GM18507 (cell line): Measurements from ENCODE around the gene CFAP210.

Experiments used
- DNase-seq: peaks from one replicate; pipeline ENCODE4 v3.0.0; 2011; ENCODE audit warnings: low read depth; ENCODE audit not compliant: insufficient read length; ENCODE audit errors: extremely low spot score
- FAIRE-seq: peaks from 2 replicates; lab custom pipeline; 2011; peaks lifted over from hg19 to GRCh38; lab: Jason Lieb, UNC

CFAP210 gene

GRCh38 chr2:169694113-169694893 lies at the start of gene CFAP210, which contains the start of gene PHOSPHO2:
CFAP210 (minus strand) TSS chr2:169694405; CDS start chr2:169694327, 78 bp downstream.
PHOSPHO2 (plus strand) TSS chr2:169694469; CDS start chr2:169700972, 6,503 bp downstream.
- FAIRE-seq (peak; percentile 95), DNase-seq (peak; percentile 92)

DNA sequence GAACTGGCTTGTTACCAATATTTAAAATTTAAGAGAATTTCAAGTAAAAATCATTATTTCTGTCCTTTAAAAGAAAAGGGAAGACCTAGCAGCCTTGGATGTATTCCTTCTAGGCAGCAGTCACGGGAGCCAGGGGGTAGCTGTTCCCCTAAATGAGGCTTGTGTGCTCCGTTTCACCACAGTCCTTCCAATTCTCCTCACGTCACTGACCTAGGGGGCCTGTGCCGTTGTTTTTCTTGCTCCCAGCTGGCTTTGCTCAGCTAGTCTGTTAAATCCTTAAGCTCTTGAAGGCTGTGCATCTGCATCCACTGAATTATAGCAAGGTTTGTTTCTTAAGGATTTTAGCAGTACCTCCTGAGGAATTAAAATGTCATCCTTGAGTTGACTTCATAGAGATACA lies 49.3 kb upstream of the CFAP210 start:
- no peak for FAIRE-seq
- no peak for DNase-seq

DNA sequence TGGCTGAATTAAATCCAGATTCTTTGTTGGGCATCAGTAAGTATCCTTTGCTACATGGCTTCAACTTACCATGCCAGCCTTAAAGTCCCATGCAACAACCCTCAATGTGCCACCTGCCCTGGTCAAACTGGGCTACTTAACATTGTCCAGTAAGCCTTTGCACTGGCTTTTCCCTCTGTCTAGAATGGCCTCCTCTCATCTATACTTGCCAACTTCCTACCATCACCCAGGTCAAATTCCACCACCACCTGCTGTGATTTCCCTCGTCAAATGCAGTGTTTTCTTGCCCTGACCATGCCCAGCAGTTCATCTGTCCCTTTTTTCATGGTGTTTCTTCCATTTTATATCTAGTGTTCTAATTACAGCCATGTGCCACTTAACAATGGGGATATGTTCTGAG lies 45.1 kb upstream of the CFAP210 start:
- DNase-seq: no peak
- FAIRE-seq: no peak

DNA sequence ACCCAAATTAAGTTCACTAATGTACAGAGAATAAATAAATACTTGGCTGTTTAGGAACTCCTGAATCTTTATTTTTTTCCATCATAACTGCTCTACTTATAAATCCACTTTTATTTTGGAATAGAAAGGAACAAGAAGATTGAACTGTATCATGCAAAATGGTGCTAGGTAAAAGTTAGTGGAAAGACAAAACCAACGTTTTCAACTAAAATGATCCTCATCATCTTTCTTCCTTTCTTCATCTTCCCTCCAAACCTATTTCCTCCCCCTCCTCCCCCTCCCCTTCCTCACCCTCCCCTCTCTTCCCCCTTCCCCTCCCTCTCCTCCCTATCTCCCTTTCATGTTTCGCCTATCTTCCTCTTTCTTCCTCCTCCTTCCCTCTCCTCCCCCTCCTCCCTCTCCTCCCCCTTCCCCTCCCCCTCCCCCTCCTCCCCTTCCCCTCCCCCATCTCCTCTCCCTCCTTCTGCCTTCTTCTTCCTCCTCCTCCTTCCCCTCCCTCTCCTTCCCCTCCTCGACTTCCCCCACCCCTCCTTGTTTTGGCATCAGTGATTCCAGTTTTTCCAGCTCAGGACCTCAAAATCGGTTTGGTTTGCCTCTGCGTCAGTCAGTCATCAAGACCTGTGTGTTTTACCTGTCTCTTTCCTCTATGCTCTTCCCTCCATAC lies 44.5 kb upstream of the CFAP210 start:
- FAIRE-seq (no peak), DNase-seq (no peak)

GRCh38 chr2:169736902-169737301 lies 42.7 kb upstream of the CFAP210 start:
- FAIRE-seq: no peak
- no peak for DNase-seq

DNA sequence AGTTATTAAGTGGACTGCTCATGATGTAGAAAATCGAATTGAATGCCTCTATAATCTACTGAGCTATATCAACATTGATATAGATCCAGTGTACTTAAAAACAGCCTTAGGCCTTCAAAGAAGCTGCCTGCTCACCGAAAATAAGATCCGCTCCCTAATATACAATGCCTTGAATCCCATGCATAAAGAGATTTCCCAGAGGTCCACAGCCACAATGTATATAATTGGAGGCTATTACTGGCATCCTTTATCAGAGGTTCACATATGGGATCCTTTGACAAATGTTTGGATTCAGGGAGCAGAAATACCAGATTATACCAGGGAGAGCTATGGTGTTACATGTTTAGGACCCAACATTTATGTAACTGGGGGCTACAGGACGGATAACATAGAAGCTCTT lies 41.4 kb upstream of the CFAP210 start:
- DNase-seq: no peak

DNA sequence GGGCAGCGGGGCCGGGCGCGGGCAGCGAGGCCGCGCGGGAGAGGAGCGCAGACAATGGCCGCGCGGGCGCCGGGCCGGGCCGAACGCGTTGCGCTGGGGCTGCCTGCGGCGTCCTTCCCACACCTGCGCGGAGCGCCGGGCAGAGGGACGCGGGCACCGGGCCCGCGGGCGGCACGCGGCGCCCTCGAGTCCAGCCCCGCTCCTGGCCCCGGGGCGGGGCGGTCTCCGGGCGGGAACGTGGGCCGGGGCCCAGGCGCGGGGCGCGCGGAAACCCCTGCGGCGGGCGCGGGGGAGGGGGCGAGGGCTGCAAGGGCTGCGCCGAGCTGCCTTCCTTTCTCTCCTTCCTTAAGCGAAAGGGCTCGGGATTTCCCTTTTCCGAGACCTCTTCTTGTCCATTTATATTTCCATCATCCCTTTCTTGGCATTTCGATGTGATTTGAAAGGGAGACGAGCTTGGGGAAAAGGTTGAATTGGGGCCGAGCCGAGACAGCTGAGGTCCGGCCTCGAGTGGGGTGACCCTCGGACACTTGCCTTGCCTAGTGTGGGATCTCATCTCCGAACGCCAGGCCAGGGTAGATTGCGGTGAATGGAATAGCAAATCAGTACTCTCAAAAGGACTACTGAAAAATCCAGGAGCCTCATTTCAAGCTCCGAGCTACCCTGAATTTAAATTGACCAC lies 40.1 kb upstream of the CFAP210 start:
- DNase-seq: no peak
- peak; percentile 29 for FAIRE-seq

More for the DNA sequence above, 41.4 kb upstream of the CFAP210 start:
- no peak for FAIRE-seq

DNA sequence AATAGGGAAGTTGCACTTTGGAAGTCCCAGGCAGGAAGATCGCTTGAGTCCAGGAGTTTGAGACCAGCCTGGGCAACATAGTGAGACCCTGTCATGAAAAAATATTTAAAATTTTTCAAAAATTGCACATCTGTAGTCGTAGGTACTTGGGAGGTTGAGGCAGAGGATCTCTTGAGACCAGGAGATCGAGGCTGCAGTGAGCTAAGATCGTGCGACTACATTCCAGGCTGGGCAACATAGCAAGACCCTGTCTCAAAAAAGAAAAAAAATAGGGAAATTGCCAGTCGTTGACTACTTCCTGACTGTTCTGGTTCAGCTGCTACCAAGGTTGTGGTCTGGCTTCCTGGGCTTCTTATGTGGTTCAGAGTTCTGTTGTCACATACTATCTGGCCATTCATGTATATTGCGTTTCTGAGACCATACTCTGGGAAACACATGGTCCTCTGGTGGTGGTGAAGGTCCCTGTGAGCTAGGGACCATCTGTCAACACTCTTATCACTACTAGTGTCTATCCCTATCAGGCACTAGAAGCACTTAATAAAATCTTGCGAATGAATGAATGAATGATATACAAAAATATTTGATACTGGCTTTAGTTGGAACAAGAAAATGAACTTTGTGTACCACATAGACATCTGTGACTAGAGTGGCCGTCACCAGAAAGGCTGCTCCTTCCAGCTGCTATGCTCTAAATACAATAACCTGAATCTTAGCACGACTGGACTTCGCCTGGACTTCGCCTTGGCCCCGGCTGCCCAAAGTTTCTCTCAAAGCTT lies 38.6 kb upstream of the CFAP210 start:
- DNase-seq: no peak
- no peak for FAIRE-seq

DNA sequence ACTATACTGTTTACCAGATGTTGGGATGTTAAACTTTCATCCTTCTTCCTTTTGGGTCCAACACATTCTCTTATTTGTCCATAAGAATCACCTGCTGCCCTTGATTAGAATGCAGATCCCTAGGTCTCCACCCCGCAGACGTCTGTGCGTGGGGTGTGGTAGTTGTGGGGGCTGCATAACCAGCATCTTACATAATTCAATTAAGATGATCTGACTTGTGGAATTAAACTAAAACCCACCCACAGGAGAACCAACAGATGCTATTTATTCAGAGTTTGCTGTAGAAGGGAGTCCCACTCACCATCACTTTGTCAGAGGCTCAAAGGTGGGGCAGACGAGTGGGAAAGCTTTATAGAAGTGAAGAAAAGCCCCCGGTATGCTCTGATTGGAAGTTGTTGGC lies 37.9 kb upstream of the CFAP210 start:
- no peak for FAIRE-seq

DNA sequence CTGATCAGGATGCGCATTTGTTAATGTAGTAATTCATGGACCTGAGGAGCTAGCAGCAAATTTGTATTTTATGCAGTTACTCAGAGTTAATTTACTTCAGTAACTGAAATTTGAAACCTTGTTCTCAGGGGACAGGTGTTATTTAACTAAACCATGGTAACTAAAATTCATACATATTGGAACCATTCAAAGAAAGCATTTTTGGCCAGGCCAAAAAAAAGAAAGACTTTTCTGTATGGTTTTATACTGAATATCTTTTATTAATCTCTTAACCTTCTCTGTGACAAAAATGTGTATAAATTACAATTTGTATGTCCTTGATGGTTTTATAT lies 35.0 kb upstream of the CFAP210 start:
- DNase-seq (no peak), FAIRE-seq (no peak)

More for the DNA sequence above, 37.9 kb upstream of the CFAP210 start:
- DNase-seq: no peak

GRCh38 chr2:169727065-169727464 lies 32.9 kb upstream of the CFAP210 start:
- FAIRE-seq (no peak), DNase-seq (no peak)

GRCh38 chr2:169721016-169721415 lies 26.8 kb upstream of the CFAP210 start:
- FAIRE-seq: no peak
- DNase-seq: no peak

- no peak for DNase-seq
- FAIRE-seq: no peak
Observed at GRCh38 chr2:169718930-169719504, 24.8 kb upstream of the CFAP210 start.

- FAIRE-seq: no peak
- DNase-seq: no peak
Observed at GRCh38 chr2:169717691-169718063, 23.5 kb upstream of the CFAP210 start.

GRCh38 chr2:169716938-169717690 lies 22.9 kb upstream of the CFAP210 start:
- FAIRE-seq (no peak), DNase-seq (no peak)

DNA sequence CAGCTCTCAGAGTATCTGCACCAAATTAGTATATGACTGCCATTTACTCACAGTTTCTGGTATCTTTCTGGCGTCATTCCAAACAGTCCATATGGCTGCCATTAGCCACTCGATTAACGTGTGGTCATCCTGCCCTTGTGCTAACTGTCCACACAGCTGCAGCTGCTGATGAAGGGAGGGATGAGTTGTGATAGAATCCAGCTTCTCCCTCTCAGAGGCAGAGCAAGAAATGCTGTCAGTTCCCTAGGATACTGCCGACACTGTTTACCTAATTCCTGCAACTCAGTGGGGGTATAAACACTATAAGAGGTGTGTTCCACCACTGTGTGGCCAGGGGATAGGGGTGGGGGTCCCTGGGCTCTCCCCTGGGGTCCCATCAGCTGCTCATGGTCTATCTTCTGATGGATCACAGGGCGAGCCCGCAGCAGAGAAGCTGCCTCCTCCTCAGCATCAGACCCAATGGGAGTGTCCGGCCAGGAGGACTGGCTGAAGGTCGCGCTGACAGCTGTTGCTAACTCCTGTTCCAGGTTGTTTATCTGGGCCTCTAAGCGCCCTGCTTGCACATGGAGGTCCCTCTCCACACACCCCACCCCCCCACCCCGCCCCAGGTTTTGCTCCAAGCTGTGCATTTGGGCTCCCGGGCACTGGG lies 22.2 kb upstream of the CFAP210 start:
- FAIRE-seq (no peak), DNase-seq (no peak)

DNA sequence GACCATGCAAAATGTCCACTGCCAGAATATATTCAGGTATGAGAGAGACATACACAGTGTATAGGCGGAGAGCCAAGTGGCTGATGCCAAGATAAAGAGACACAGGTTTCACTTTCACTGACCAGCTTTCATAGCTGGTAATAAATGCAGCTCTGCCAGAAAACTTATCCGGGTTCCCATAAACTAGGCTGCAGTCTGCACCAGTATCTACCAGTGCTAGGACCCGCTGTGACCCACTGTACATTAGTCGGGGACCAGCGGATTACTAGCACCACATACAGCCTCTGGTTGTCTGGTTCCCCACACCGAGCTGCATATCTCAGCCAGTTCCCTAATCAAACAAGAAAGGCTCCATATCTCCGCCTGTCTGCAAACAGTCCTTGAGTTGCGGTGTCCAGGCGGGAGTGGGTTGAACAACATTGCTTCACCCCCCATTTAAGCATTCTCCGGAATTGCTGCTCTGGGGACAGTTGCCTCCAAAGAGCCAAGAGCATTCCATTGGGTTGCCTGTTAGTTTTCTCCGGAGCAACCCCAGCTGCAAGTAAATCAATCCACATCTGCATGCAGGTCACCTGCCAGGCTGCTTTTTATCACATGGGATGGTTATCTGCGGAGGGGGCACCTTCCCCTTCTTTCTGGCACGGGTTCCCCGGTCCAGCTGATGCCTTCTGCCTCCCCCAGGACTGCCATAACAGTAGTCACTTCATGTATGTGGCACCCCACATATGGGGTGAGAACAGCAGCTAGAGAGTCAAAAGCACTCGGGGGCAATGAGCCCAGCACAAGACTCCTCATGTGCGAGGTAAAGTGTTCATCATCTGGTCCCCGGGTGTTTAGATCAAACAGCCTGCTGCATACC lies 21.4 kb upstream of the CFAP210 start:
- no peak for FAIRE-seq
- no peak for DNase-seq
